GM19324 (cell line): ENCODE data around the gene GKN2.
"Not testable (repeated sequence)": the region's sequence is repeated elsewhere in the genome, so short reads cannot be mapped to it uniquely, and the experiment has no call there.

ENCODE experiments used
- ATAC-seq: cut with Tn5 transposase; IDR thresholded peaks from one replicate; pipeline ENCODE4 v1.9.1; 2021; ENCODE audit warnings: mild to moderate bottlenecking, moderate library complexity; ENCODE audit not compliant: unreplicated experiment, low FRiP score

Gene GKN2

GRCh38 chr2:68900496-68901198 lies 52.0 kb downstream of the GKN2 start:
- ATAC-seq: no peak

GRCh38 chr2:68895981-68896380 lies 56.7 kb downstream of the GKN2 start:
- ATAC-seq: not testable (repeated sequence)
